Gastroesophageal sphincter (tissue), 4 donors: ENCODE results near the gene GPR132. TPM values are rescaled to one million over a fixed set of nuclear protein-coding genes. Genes with fewer than 3 reads are reported as not detected.

Experiments used
- ATAC-seq: fragments of 150-250 bp; one replicate; pipeline ENCODE4 v1.9.1; 2016; ENCODE audit warnings: mild to moderate bottlenecking, moderate library complexity
- H3K27ac ChIP-seq, 4 donors: fragments of 200-600 bp; sonication (generic) in 3 of 4; 1 replicate in 3 of 4; 2 replicates in 1 of 4; pipeline ENCODE4 v1.5.1; 2016 to 2019
- H3K27me3 ChIP-seq: fragments of 200-600 bp; sonication (generic); one replicate; pipeline ENCODE4 v1.5.1; 2019
- H3K36me3 ChIP-seq, 2 donors: fragments of 200-600 bp; sonication (generic); one replicate each; pipeline ENCODE4 v1.5.1; 2019; ENCODE audit warnings: control low read depth in 1 of 2
- H3K4me1 ChIP-seq, 3 donors: fragments of 200-600 bp; sonication (generic); 1 replicate in 2 of 3; 2 replicates in 1 of 3; pipeline ENCODE4 v1.5.1; 2016 to 2019; ENCODE audit warnings: control low read depth in 2 of 3
- H3K4me3 ChIP-seq, 2 donors: fragments of 200-600 bp; sonication (generic); one replicate each; pipeline ENCODE4 v1.5.1; 2019; ENCODE audit warnings: mild to moderate bottlenecking in 1 of 2, moderate library complexity in 1 of 2
- H3K9me3 ChIP-seq, 3 donors: fragments of 200-600 bp; sonication (generic); one replicate each; pipeline ENCODE4 v1.5.1; 2017 to 2019; ENCODE audit warnings: control low read depth in 2 of 3
- CTCF ChIP-seq, 4 experiments: fragments of 200-600 bp in 2 of 4; fragments of 450-650 bp in 2 of 4; sonication (generic) in 1 of 4; IDR thresholded peaks; one replicate each; pipeline ENCODE4 v1.5.1; 2017 to 2019; ENCODE audit warnings: antibody characterized with exemption in 4 of 4, mild to moderate bottlenecking in 2 of 4, moderate library complexity in 2 of 4
- EP300 ChIP-seq: sonication (generic); formaldehyde crosslinking; IDR thresholded peaks from one replicate; pipeline ENCODE4 v1.6.1; 2017; ENCODE audit warnings: antibody characterized with exemption, mild to moderate bottlenecking
- POLR2A ChIP-seq, 2 donors: fragments of 450-650 bp; IDR thresholded peaks; one replicate each; pipeline ENCODE4 v1.6.1; 2017; ENCODE audit warnings: antibody characterized with exemption in 2 of 2, mild to moderate bottlenecking in 2 of 2, moderate library complexity in 1 of 2
- POLR2AphosphoS5 ChIP-seq: sonication (generic); formaldehyde crosslinking; IDR thresholded peaks from one replicate; pipeline ENCODE4 v1.6.1; 2017; ENCODE audit warnings: antibody characterized with exemption
- WGBS, 2 donors: methylation state at CpG; one replicate each; pipeline ENCODE4 v1.1.5; 2018; ENCODE audit warnings: low coverage in 1 of 2; 5-methylcytosine and 5-hydroxymethylcytosine counted together
- total RNA-seq, 4 donors: library from RNA; depleted of rRNA; stranded (reverse); fragments of >200 nt; gene quantifications; one replicate each; pipeline ENCODE4 v1.1.0, GENCODE V29; 2016

GPR132 gene
- total RNA-seq, 4 donors from 2014 or later: 1.0 to 3.2 (median 2.1) TPM

DNA sequence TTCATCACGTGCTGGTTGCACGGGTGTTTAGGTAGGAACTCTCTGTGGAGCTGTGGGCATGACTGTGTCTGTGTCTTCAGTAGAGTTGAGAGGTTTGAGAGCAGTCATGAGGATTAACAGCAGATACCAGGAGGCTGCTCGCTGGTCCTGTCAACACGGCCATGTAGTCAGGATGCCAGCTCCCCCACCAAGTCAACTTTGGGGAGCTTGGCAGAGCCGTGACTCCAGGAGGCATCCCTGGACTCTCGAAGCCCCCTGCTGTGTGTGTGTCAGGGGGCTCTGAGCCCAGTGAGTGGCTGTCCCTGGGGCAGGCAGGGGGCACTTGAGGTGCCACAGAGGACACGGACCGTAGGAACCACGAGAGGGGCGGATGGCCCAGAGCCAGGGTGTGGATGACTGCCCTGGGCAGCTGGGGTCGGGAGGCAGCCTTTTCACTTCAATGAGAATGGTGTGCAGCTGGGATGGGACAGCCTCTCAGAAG is 7.2 kb upstream of the GPR132 start:
- Histone ChIP-seq H3K27ac (no peak overlapping the region), H3K4me3 (no peak overlapping the region), H3K4me1 (peaks cover 0 to 25% (median 5%) of the 10 kb centered on the region in 3 donors), H3K36me3 (no peaks in the 10 kb centered on the region), H3K27me3 (peaks cover 98% of the 10 kb centered on the region), H3K9me3 (no peaks in the 10 kb centered on the region)
- TF ChIP-seq CTCF (IDR thresholded peaks at IDR 0.05) (no peak), EP300 (no peak), POLR2AphosphoS5 (no peak), POLR2A (IDR thresholded peaks at IDR 0.05) (no peak)
- no peak for ATAC-seq
- WGBS, 2 donors: 59% methylated on average over 4 of the region's 11 CpGs; no CpG with 5 or more reads in 1 of the 2 donors

DNA sequence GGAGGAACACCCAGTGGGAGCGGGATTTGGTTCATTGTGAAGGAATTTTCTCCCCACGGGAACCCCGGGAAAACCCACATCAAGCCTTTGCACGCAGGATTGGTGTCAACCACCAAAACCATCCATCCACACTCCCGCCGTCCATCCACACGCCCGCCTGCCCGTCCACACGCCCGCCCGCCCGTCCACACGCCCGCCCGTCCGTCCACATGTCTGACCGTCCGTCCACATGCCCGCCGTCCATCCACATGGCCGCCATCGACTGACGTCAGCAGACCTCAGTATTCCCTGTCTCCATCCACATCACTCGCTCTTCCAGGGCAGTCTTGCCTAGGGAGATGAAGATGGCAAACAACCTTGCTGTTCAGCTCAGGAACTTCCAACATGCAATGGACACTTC is 6.7 kb upstream of the GPR132 start:
- H3K9me3 ChIP-seq: no peaks in the 10 kb centered on the region
- TF ChIP-seq POLR2A (IDR thresholded peaks at IDR 0.05) (no peak), POLR2AphosphoS5 (no peak), CTCF (IDR thresholded peaks at IDR 0.05) (no peak), EP300 (no peak)
- ATAC-seq: no peak
- H3K36me3 ChIP-seq: no peaks in the 10 kb centered on the region
- peaks cover 0 to 25% (median 5%) of the 10 kb centered on the region in 3 donors for H3K4me1 ChIP-seq
- WGBS, 2 donors: 88 to 95% methylated on average over 12 to 25 of the region's 25 CpGs
- no peak overlapping the region for H3K4me3 ChIP-seq
- peaks cover 100% of the 10 kb centered on the region for H3K27me3 ChIP-seq
- no peak overlapping the region for H3K27ac ChIP-seq

GRCh38 chr14:105071326-105071725 is 6.1 kb upstream of the GPR132 start:
- Histone ChIP-seq H3K27ac (no peak overlapping the region), H3K4me1 (peaks cover 0 to 23% (median 5%) of the 10 kb centered on the region in 3 donors), H3K36me3 (no peaks in the 10 kb centered on the region), H3K27me3 (peaks cover 100% of the 10 kb centered on the region), H3K9me3 (no peaks in the 10 kb centered on the region), H3K4me3 (no peak overlapping the region)
- TF ChIP-seq POLR2AphosphoS5 (no peak), POLR2A (IDR thresholded peaks at IDR 0.05) (no peak), CTCF (IDR thresholded peaks at IDR 0.05) (no peak), EP300 (no peak)
- 60 to 95% methylated on average over 1 to 4 of the region's 15 CpGs for WGBS, 2 donors
- ATAC-seq: no peak

- TF ChIP-seq CTCF (IDR thresholded peaks at IDR 0.05) (no peak), POLR2A (IDR thresholded peaks at IDR 0.05) (no peak), EP300 (no peak), POLR2AphosphoS5 (no peak)
- Histone ChIP-seq H3K9me3 (no peaks in the 10 kb centered on the region), H3K27me3 (peaks cover 99% of the 10 kb centered on the region), H3K4me3 (no peak overlapping the region), H3K4me1 (peaks cover 0 to 17% (median 5%) of the 10 kb centered on the region in 3 donors), H3K27ac (peak overlapping the region in 2 of 4 donors; percentile 29 to 31), H3K36me3 (no peaks in the 10 kb centered on the region)
- WGBS, 2 donors: 50 to 64% methylated on average over 1 to 7 of the region's 7 CpGs
- ATAC-seq: no peak
These were observed 5.5 kb upstream of the GPR132 start for GRCh38 chr14:105070760-105071137.

GRCh38 chr14:105069871-105070759 is 4.9 kb upstream of the GPR132 start:
- WGBS, 2 donors: 52 to 59% methylated on average over 2 to 7 of the region's 20 CpGs
- peaks cover 0 to 10% (median 0%) of the 10 kb centered on the region in 3 donors for H3K4me1 ChIP-seq
- no peaks in the 10 kb centered on the region for H3K36me3 ChIP-seq
- no peak for ATAC-seq
- peaks cover 93% of the 10 kb centered on the region for H3K27me3 ChIP-seq
- no peaks in the 10 kb centered on the region for H3K9me3 ChIP-seq
- no peak overlapping the region for H3K4me3 ChIP-seq
- TF ChIP-seq EP300 (no peak), POLR2AphosphoS5 (no peak), CTCF (IDR thresholded peaks at IDR 0.05) (no peak), POLR2A (IDR thresholded peaks at IDR 0.05) (no peak)
- peak overlapping the region in 3 of 4 donors; percentile 4 to 31 (median 29) for H3K27ac ChIP-seq
